Ishikawa (cell line): Measurements from ENCODE around the gene MAEA.

ENCODE experiments used
- MAX ChIP-seq: IDR thresholded peaks from 2 replicates; pipeline ENCODE4 v1.6.1; 2012
- REST ChIP-seq: IDR thresholded peaks from 2 replicates; pipeline ENCODE4 v1.6.1; 2012; ENCODE audit warnings: low read depth, mild to moderate bottlenecking

GRCh38 chr4:1342003-1342402 is 52.3 kb downstream of the MAEA start:
- TF ChIP-seq MAX (no peak), REST (no peak)
